HG02759 (cell line): ENCODE results near the gene GOLGA6C.
"Not testable (repeated sequence)": the region's sequence is repeated elsewhere in the genome, so short reads cannot be mapped to it uniquely, and the experiment has no call there.

ENCODE experiments used
- ATAC-seq: cut with Tn5 transposase; IDR thresholded peaks from one replicate; pipeline ENCODE4 v1.9.1; 2021; ENCODE audit warnings: mild to moderate bottlenecking, moderate library complexity; ENCODE audit not compliant: unreplicated experiment

The GOLGA6C gene

DNA sequence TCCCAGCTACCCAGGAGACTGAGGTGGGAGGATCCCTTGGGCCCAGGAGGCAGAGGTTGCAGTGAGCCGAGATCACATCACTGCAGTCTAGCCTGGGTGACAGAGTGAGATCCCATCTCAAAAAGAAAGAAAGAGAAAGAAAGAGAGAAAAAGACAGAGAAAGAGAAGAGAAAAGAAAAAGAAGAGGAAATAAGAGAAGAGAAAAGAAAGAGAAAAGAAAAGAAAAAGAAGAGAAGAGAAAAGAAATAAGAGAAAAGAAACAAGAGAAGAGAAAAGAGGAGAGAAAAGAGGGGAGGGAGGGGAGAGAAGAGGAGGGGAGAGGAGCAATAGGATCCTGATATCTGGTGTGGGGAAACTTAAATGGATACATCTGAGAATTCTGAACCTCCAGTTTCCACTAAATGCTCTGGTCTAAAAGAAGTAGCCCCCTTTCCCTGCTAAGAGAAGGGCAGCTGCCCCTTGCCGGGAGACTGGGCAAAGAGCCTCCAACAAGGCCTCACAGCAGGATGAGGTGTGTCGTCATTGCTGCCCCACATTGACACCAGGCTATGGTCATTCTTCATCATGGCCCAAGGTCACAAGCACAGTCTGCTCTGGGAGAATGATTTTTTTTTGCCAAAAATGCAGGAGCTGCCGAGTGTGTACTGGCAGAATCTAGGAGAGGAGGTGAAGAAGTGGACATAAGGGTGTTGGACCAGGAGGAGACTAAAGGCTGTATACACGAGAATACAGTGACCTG lies 56.6 kb downstream of the GOLGA6C start:
- no peak for ATAC-seq

DNA sequence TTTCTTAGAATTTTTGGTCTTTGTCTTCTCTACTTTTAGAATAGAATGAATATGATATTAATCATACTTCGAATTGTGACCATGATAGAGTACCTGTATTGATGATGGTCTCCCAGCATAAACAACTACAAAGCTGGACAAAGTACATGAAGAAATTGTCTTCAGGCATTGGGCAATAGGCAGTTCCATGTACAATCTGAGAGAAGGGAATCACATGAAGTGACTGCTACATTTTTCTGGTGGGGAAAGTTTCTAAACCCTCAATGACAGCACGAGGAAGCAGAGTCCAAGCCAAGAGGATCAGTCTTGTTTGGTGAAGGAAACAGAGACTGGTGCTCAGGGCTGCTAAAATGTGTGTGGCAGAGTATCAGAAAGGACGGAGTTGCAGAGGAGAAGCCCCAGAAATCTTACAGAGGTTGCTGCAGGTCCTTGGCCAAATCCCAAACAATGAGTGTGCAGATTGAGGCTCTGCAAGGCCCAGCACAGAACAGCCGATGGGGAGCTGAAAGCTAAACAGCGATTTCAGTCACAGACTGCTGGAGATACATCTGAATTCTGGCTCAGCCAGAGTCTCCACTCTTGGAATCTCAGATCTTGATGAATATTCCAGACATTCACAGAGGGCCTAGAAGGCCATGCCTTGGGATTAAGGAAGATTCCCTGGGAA lies 61.2 kb downstream of the GOLGA6C start:
- not testable (repeated sequence) for ATAC-seq
